Cortex of kidney (tissue), 1 donor: Measurements from ENCODE around the gene C3orf38.
"Not testable (repeated sequence)": the region's sequence is repeated elsewhere in the genome, so short reads cannot be mapped to it uniquely, and the experiment has no call there.

Experiments
- DNase-seq: peaks from one replicate; lab custom pipeline; 2025; lab: John Stamatoyannopoulos, UW

C3orf38 gene

DNA sequence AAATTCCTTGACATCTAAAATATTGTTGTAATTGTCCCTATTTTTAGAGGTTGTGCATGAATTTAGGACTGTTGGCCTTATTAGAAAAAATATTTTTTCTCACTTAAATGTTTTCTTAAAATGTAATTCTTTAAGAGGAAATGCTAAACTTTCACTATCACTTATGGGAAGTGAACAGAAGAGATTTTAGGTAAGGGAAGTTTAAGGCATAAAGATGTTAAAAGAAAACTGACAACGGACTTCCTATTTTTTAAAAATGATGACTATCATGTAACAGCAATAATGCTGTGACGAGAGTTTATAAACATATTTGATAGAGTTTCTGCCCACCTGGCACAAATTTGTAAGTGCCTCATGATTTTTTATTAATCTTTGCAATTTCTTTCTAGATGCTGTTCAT is 3.1 kb downstream of the C3orf38 start:
- no peak for DNase-seq

DNA sequence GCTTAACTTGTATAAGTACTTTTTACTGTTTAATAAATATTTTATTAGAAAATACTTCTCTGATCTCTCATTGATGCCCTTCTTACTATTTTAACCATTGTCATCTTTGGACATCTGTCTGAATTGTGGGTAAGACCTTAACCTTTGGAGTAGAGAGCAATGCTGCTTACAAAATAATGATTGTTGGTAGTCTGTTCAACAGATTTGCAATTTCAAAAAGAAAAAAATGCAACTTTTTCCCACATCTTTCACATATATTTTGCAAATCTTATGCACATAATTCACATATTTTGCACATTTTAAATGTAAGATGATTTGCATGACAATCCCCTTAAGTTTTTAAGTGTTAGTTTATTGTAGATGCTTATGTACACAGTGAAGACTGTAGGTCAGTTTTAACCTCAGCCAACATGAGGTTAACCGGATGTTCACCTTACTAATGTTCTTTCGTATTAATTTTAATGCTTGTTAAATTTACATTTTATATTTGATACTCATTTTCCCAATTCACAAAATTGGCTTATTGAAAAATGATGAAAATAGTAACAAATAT is 16.7 kb downstream of the C3orf38 start:
- DNase-seq: no peak

DNA sequence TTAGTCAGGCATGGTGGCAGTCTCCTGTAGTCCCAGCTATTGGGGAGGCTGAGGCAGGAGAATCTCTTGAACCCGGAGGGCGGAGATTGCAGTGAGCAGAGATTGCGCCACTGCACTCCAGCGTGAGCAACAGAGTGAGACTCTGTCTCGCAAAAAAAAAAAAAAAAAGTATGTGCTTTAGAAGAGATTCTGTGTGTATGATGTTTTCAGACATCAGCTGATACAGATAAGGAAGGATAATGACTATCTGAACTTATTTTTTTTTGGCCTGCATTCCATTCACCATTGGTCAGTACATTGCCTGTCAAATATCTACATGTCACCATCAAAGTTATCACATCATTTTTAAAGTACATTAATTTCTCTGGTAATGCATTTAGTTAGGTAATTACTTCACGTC is 17.4 kb downstream of the C3orf38 start:
- no peak for DNase-seq

DNA sequence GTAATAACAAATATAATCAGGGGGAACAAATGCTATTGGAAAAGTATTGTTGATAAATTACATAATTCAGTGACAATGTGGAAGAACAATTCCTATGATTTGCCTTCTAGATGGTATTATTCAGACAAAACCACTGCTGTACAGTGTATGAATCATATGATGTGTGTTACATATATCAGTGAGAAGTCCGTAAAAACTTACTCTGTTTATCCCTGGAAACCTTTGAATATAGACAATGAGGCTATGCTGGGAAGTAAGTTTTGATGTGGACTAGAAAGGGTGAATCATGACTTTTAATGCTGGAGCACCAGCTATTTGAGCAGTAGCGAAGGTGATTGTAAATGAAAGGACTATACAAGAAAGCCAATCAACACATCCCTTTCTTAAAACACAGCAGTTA is 17.9 kb downstream of the C3orf38 start:
- no peak for DNase-seq

DNA sequence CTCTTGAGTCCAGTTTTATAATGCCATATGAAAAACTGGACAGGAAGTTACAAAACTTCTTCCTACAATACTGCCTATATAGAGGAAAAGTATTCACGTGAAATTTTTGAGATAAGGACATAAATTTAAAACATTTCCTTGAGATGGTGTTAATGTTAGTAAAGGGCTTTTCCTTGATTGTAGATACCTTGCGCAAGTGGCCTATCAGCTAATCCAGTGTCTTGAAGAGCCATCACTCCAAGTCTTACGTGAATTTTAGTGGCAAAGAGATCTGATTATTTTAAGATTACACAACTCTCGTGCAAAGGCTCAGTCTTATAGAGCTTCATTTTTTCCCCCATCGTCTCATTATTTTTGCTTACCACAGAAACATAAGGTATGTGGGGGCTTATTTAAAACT is 18.4 kb downstream of the C3orf38 start:
- no peak for DNase-seq

DNA sequence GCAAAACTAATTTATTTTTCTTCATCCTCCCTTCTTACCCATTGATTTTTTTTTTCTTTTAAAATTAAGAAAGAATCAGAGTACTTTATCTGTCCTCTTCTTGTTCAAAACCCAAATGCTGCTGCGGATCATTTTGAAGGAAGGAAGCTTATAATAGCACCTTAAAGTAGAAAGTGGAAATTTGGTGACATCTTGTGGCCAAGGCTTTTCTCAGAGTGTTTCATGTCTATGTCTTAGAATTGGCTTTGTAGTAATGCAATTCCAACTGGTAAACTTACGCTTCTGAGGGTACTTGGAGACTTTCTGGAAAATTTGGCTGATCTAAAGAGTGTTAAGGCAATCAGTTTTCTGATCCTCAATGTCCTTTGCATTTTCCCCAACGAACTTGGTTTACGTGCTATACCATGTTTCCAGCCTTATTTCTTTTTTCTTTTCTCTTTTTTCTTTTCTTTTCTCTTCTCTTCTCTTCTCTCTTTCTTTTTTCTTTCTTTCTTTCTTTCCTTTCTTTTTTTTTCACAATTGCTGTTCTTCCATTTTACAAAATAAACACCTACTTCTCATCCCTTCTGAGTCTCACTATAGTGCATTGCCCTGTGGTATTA is 30.7 kb downstream of the C3orf38 start:
- DNase-seq: no peak

DNA sequence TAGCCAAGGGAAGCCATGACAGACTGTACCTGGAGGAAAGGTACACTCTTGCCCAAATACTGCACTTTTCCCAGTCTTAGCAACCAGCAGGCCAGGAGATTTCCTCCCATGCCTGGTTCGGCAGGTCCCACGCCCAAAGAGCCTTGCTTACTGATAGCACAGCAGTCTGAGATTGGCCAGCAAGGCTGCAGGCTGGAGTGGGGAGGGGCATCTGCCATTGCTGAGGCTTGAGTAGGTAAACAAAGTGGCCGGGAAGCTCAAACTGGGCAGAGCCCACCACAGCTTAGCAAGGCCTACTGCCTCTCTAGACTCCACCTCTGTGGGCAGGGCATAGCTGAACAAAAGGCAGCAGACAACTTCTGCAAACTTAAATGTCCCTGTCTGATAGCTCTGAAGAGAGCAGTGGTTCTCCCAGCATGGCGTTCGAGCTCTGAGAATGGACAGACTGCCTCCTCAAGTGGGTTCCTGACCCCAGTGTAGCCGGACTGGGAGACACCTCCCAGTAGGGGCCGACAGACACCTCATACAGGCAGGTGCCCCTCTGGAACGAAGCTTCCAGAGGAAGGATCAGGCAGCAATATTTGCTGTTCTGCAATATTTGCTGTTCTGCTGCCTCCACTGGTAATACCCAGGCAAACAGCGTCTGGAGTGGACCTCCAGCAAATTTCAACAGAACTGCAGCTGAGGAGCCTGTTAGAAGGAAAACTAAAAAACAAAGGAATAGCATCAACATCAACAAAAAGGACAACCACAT is 32.6 kb downstream of the C3orf38 start:
- DNase-seq: not testable (repeated sequence)

DNA sequence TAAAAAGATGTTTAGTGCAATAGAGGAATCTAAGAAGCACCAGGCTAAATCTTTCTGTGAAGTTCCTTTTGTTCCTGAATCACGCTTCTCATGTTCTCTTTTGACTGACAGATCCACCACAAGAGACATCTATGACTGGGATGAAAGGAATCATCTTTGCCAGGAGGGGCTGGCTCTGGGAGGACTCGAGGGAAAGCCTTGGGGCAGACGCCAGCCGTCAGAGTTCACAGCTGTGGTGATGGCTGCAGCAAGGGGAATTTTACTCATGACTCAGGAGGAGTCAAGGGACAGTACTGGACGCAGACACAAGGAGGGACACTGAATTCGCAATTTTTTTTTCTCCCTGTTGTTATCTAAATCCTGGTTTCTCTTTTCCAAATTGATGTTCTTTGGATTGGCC is 38.7 kb downstream of the C3orf38 start:
- DNase-seq: no peak

DNA sequence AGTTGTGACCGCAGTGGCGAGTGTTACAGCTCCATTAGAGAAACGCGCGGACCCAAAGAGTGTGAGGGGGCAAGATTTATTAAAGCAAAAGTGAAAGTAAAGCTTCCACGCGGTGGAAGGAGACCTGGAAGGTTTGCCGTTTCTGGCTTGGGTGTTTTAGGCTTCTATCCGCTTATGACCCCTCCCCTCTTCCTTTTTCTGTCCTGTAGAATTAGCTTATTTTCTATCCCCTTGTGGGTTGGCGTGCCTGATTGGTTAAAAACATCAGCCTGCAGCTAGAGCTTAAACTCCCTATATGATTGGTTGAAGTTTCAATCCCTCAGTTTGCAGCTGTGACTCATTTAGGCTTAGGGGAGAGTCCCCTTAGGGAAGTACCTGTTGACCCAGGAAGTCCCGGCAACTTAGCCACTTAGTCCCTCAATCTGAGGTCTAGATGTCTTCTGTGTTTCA is 39.6 kb downstream of the C3orf38 start:
- DNase-seq: no peak

DNA sequence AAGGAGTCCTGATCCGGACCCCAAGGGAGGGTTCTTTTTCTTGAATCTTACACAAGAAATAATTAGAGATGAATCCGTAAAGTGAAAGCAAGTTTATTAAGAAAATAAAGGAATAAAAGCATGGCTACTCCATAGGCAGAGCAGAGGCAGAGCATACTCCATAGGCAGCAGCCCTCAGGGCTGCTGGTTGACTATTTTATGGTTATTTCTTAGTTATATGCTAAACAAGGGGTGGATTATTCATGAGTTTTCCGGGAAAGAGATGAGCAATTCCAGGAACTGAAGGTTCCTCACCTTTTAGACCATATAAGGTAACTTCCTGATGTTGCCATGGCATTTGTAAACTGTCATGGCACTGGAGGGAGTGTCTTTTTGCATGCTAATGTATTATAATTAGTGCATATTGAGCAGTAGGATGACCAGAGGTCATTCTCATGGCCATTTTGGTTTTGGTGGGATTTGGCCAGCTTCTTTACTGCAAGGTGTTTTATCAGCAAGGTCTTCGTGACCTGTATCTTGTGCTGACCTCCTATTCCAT is 42.2 kb downstream of the C3orf38 start:
- DNase-seq: no peak

DNA sequence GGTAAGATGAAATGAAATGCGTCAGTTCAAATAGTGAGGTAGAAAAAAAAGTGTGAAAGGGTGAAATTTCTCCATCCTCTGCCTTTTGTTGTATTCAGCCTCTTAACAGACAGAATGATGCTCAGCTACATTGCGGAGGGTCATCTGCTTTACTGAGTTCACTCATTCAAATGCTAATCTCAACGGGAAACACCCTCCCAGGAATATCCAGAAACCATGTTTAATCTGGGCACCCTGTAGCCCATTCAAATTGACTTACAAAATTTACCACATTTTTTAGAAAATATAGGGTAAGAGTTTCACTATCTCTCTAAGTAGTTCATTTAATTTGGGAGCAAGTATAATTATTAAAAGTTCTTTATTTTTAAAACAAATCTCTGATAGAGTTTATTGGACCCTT is 42.9 kb downstream of the C3orf38 start:
- no peak for DNase-seq

DNA sequence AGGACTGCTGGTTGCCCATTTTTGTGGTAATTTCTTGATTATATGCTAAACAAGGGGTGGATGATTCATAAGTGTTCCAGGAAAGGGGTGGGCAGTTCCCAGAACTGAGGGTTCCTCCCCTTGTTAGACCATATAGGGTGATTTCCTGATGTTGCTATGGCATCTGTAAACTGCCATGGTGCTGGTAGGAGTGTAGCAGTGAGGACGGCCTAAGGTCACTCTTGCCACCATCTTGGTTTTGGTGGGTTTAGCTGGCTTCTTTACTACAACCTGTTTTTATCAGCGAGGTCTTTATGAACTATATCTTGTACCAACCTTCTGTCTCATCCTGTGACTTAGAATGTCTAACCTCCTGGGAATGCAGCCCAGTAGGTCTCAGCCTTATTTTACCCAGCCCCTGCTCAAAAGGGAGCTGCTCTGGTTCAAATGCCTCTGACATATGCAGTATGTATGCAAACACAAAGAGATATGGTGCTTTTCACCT is 46.2 kb downstream of the C3orf38 start:
- no peak for DNase-seq

DNA sequence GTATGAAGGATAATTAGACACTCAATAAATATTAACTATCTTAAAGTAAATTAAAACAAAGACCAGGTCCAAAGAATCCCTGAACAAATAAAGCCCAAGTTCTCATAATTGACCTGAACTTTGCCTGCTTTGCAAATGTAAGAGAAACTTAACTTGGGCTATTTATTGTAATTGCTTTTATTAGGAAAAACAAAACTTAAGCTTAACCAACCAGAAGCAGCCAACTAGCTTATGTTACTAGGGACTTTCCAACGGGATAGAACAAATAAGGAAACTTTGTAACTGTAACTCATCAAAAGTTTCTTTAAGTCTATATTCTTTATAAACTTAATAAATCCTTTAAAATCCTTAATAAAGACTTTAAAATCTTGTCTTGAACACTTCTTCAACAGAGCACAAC is 48.4 kb downstream of the C3orf38 start:
- DNase-seq: no peak

DNA sequence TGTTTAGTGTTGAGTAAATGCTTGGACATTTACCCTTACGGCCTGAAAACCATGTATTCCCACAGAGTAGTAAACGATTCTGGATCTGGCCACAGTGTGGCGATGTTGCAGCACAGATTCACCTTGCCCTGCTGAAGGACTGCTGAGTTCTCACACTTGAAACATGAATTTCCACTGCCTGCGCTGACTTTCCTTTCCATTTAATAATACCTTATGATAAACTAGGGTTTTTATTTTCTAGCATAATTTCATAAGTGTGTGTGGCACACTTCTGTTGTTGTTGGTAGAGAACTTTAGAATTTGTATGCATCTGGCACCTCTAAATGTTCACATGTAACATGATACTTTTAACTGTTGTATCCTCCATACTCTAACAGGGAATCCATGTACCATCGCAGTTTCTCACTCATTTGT is 53.9 kb downstream of the C3orf38 start:
- no peak for DNase-seq
